Anterior cingulate cortex (tissue), 58 donors: Measurements from ENCODE around the gene RFTN1.

ENCODE experiments used
- DNase-seq, 58 donors: peaks; one replicate each; lab custom pipeline; 2025; lab: John Stamatoyannopoulos, UW

RFTN1 gene

GRCh38 chr3:16338999-16339398, 174.5 kb downstream of the RFTN1 start:
- peak in 3 of 58 donors; percentile 30 to 53 (median 39) for DNase-seq

- no peak for DNase-seq
Observed at GRCh38 chr3:16337856-16338540, 175.5 kb downstream of the RFTN1 start.

GRCh38 chr3:16336825-16337224, 176.7 kb downstream of the RFTN1 start:
- DNase-seq = no peak

- DNase-seq = no peak
Observed at GRCh38 chr3:16335772-16336645, 177.5 kb downstream of the RFTN1 start.

GRCh38 chr3:16335333-16335732, 178.2 kb downstream of the RFTN1 start:
- no peak for DNase-seq

- peak in 1 of 58 donors; percentile 7 for DNase-seq
Observed at GRCh38 chr3:16334909-16335308, 178.6 kb downstream of the RFTN1 start.

GRCh38 chr3:16332904-16333426, 180.5 kb downstream of the RFTN1 start:
- DNase-seq = no peak

- DNase-seq = no peak
Observed at GRCh38 chr3:16331319-16331883, 182.1 kb downstream of the RFTN1 start.

GRCh38 chr3:16330351-16330750, 183.1 kb downstream of the RFTN1 start:
- no peak for DNase-seq

- peak in 3 of 58 donors; percentile 18 to 25 (median 21) for DNase-seq
Observed at GRCh38 chr3:16329826-16330129, 183.7 kb downstream of the RFTN1 start.

- peak in 1 of 58 donors; percentile 42 for DNase-seq
Observed at GRCh38 chr3:16329036-16329825, 184.3 kb downstream of the RFTN1 start.

GRCh38 chr3:16328124-16328523, 185.4 kb downstream of the RFTN1 start:
- no peak for DNase-seq

GRCh38 chr3:16326724-16327349, 186.7 kb downstream of the RFTN1 start:
- DNase-seq = no peak

- no peak for DNase-seq
Observed at GRCh38 chr3:16325850-16326249, 187.6 kb downstream of the RFTN1 start.

GRCh38 chr3:16323737-16324136, 189.8 kb downstream of the RFTN1 start:
- DNase-seq = no peak

GRCh38 chr3:16322189-16322588, 191.3 kb downstream of the RFTN1 start:
- DNase-seq = peak in 1 of 58 donors; percentile 49

- DNase-seq = no peak
Observed at GRCh38 chr3:16320711-16321110, 192.8 kb downstream of the RFTN1 start.

GRCh38 chr3:16319723-16320122, 193.8 kb downstream of the RFTN1 start:
- DNase-seq = no peak

- no peak for DNase-seq
Observed at GRCh38 chr3:16319307-16319706, 194.2 kb downstream of the RFTN1 start.

GRCh38 chr3:16318176-16318575, 195.3 kb downstream of the RFTN1 start:
- no peak for DNase-seq
